Measurements from ENCODE around the gene AGO1.
"Not testable (repeated sequence)": the region's sequence is repeated elsewhere in the genome, so short reads cannot be mapped to it uniquely, and the experiment has no call there.

The AGO1 gene

GRCh38 chr1:35870651-35871309, 12.2 kb upstream of the AGO1 start:
- DNase-seq: no peak

GRCh38 chr1:35873243-35873750, 9.7 kb upstream of the AGO1 start:
- no peak for DNase-seq

GRCh38 chr1:35874115-35874514, 8.9 kb upstream of the AGO1 start:
- not testable (repeated sequence) for DNase-seq

GRCh38 chr1:35876988-35877387, 6.0 kb upstream of the AGO1 start:
- no peak for DNase-seq

- no peak for DNase-seq
Observed at GRCh38 chr1:35881850-35882273, 1.1 kb upstream of the AGO1 start.

DNA sequence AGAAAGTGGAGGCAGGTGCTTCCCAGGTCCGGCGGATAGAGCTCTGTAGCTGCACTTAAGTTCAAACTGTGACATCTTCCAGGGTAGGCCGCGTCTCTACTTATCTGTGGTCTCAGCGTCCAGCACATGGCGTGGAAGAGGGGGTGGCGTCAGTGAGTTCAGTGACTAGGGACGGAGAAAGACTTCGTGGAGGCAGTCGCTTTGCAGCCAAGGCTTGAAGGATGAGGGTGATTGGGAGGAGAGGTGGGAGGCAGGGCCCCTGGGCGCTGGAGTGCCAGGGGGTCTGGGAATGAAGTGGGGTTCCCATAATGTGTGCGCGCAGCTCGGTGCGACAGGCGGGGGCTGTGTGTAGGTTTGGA, 444 bp upstream of the AGO1 start:
- no peak for DNase-seq

DNA sequence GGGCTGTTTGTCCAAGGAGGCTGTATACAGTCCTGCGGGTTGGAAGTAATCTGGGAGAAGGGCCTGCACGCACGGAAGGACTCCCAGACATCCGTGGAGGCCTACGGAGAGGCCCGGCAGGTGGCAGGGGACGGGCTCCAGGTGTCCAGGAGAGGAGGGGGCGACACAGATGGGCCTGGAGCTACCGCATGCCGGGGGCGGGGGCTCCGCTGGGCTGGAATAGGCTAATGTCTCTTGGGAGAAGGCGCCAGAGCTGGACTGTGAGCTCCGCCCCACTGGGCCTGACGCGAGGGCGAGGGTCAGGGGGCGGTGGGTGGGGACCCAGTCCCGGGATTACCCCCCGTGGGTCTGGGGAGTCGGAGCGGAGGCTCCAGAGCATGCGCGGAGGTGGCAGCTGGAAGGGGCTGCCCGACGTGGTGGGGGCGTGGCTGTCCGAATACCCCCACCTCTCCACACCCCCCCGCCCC, 659 bp downstream of the AGO1 start:
- peak; percentile 55 to 66 for DNase-seq

DNA sequence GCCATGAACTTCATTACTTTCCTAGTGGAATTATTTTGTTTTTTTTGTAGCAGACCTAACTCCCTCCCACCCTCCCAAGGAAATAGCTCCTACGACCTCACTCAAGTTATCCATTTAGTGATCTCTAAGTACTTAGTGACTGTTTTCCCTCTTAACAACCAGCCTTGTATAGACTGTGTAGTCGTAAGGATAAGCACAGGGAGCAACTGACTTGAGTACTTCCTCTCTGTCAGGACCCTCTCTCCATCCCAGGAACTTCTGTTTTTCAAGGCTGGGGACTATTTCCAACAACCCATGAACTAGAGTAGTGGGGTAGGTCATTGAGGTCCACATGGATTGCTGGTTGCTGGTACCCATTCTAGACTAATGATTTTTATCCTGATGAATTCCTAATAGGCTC, 1.9 kb downstream of the AGO1 start:
- no peak for DNase-seq

DNA sequence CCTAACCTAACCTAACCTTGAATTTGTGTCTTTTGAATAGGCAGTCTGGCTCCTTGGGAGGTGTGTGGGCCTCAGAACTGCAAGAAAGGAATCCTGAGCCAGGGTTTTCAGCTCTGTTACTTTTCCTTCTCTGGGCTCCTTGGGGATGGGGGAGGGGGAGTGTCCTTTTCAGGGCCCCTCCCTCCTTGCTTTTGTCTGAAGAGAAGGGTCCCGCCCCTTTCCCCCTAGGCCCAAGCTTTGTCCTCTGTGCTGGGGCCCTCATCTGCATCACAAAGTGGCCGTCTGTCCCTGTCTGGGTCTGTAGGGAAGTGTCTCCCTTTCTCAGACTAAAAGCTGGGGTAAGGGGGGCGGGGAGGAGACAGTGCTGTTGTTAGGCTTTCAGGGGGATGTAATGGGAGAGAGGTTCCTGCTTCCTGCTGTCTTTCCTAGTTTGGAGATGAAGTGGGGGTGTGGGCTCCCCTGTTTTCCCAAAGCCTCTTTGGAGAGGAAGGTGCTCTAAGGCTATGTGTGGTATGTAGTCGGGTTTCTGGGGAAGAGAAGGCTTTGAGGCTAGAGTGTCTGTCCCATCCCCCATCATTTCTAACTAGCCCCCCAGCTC, 3.1 kb downstream of the AGO1 start:
- no peak for DNase-seq

DNA sequence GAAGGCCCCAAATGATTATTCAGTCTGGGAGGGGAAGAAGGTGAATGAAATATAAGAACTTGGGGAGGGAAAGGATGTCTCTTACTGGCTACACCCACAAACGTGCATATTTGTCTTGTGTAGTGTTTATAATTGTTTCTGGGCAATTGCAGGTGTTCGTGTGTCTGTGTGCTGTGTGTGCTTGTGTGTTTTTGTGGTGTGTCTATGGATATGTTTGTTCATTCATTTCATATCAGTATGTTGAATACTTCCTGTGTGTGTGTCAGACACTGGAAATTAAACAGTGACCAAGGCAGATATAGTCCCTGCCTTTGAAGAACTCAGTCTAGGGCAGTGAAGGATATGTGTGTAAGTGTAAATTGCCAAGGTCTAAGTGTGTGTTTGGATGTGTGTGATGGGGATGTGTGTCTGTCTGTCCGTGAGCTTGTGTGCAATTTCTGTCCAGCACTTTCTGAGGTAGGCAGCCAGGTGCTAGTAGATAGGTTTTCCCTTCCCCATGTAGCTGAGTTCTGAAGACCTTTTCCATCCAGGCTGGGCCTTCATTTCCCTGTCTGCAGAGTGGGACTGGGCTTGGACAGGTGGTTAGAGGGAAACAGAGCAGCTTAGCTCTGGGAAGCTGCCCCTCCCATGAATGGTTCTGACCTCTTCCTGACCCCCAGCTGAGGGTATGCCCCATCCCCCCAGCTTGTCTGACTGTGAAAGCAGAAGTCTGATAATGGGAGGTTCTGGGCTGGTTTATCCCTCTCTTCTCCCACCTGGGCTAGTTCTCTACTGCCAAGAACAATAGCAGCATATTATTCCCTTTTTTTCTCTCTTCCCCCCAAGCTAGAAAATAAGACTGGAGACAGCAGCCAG, 3.8 kb downstream of the AGO1 start:
- no peak for DNase-seq

- no peak for DNase-seq
Observed at GRCh38 chr1:35887508-35887907, 4.5 kb downstream of the AGO1 start.

GRCh38 chr1:35888255-35888654, 5.2 kb downstream of the AGO1 start:
- DNase-seq: no peak

- DNase-seq: not testable (repeated sequence)
Observed at GRCh38 chr1:35888981-35889380, 6.0 kb downstream of the AGO1 start.

DNA sequence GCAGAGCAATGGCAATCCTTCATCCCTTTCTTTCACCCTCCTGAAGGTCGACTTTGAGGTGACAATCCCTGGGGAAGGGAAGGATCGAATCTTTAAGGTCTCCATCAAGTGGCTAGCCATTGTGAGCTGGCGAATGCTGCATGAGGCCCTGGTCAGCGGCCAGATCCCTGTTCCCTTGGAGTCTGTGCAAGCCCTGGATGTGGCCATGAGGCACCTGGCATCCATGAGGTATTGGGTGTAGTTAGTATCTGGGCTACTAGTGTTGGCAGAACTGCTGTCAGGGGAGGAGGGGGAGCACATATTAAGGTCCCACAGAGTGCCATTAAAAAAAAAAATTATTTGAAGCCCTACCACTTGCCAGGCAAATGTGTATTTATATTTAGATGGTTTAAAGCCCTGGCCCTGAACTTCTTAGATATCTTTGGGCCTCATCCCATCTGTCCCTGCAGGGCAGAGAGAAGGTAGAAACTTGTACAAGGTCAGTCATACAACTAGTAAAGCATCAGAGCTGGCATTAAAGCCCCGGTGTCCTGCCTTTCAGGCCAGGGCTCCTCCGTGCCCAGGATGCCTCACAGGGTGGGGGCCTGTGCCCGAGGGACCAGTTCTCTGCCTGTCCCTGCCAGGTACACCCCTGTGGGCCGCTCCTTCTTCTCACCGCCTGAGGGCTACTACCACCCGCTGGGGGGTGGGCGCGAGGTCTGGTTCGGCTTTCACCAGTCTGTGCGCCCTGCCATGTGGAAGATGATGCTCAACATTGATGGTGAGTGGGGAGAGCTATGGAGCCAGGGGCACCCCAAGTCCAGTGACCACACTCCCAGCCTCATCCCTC, 10.3 kb downstream of the AGO1 start:
- no peak for DNase-seq

DNA sequence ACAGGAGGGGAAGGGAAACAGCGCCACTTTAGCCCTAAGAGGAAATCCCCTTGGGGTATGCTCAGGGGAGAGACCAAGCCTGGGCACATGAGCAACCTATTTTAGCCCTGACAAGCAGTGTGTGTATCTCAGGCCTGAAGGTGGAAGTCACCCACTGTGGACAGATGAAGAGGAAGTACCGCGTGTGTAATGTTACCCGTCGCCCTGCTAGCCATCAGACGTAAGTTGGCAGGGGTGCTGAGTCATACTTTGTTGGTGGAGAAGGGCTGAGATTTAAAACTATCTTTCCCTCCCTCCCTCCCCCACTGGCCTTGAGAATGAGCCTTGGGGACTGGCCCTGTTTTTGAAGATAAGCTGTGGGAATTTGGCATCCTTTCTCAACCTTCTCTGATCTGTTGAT, 11.2 kb downstream of the AGO1 start:
- no peak for DNase-seq

DNA sequence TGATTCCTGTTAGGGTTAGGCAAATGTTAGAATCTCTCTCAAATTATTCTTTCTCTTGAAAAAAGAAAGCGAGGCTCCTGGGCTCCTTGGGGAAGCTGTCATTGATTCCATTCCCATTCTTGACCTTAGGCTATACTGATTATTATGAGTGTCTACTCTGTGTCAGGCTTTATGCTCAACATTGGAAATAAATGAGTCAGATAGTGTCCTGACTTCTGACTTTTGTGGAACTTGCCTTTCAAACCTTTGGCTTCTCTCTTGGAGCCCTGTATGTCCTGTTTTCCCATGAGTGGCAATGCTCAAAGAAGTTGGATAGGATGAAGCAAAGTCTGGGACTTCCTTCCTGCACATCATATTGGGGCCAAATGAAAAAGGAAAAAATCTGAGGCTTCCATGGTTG, 11.6 kb downstream of the AGO1 start:
- DNase-seq: no peak

DNA sequence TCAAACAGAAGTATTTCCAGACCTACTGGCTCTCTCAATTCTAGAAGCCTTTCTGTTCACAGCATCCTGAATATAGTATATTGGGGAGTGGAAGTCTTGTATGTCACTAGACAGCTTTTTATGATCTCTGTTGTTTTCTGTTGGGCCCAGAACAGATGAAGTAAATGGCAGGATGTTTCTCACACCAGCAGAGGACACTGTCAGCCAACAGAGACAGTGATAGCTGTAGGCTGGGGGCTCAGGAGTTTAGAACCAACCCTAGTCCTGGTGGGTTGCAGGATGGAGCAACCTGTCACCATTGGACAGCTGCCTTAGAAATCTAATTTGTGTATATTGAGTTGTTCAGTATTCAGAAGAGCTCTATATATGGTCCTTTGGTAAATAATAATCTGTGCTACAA, 16.9 kb downstream of the AGO1 start:
- DNase-seq: no peak

- DNase-seq: no peak
Observed at GRCh38 chr1:35901235-35901634, 18.2 kb downstream of the AGO1 start.

- no peak for DNase-seq
Observed at GRCh38 chr1:35902671-35903070, 19.7 kb downstream of the AGO1 start.

- DNase-seq: no peak
Observed at GRCh38 chr1:35914717-35915116, 31.7 kb downstream of the AGO1 start.

GRCh38 chr1:35915693-35916092, 32.7 kb downstream of the AGO1 start:
- DNase-seq: no peak

- DNase-seq: no peak
Observed at GRCh38 chr1:35923791-35924221, 40.8 kb downstream of the AGO1 start.

DNA sequence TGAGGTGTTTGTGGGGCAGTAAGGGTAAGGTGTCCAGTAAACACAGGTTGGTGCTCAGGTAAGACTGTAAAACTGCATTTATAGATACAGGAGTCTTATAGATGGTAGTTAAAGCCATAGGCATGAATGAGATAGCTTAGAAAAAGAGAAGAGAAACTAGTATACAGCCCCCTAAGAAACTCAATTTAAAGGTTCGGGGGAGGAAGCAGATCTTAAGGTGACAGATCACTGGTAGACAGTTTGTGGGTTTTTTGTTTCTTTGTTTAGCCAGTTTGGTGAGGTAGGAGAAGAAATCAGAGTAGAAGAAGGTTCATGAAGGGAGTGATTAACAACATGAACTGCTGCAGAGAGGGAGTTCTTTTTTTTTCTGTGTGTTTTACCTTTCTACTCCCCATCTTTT, 41.8 kb downstream of the AGO1 start:
- DNase-seq: no peak
